A549 (cell line): Measurements from ENCODE around the gene GTF2IRD1. TPM values are rescaled to one million over a fixed set of nuclear protein-coding genes. Genes with fewer than 3 reads are reported as not detected.

Experiments used
- ATAC-seq, 2 experiments: fragments of 200-7000 bp in 1 of 2; fragments of >200 bp in 1 of 2; cut with Nextera tagmentation in 1 of 2; cut with Tn5 transposase in 1 of 2; 3 replicates each; pipeline versions ENCODE4 v1.8.0 to v1.9.1; 2018 to 2020; ENCODE audit warnings: mild to moderate bottlenecking in 1 of 2, moderate library complexity in 1 of 2
- CTCF ChIA-PET: fragments of 300-600 bp; sonication (Branson Sonifier 250); formaldehyde crosslinking; extraction: SDS; loops from one replicate; lab custom pipeline; 2021; ENCODE audit warnings: antibody characterized with exemption, inconsistent platforms; lab: Yijun Ruan, JAX
- POLR2A ChIA-PET: fragments of 350-600 bp; formaldehyde crosslinking; extraction: SDS; loops from one replicate; lab custom pipeline; 2021; ENCODE audit warnings: antibody characterized with exemption, inconsistent platforms; lab: Yijun Ruan, JAX
- DNase-seq, 2 experiments: peaks; one replicate each; pipeline versions ENCODE4 v3.0.0 to v3.0.0-alpha.2; 2011 to 2016; ENCODE audit warnings: low read depth in 1 of 2, low spot score in 1 of 2
- FAIRE-seq: peaks from 2 replicates; lab custom pipeline; 2011; peaks lifted over from hg19 to GRCh38; lab: Jason Lieb, UNC
- H3K27ac ChIP-seq, 2 experiments: fragments of >200 bp; sonication (Bioruptor Twin); formaldehyde crosslinking; 3 replicates each; pipeline ENCODE4 v1.5.1; 2016 to 2017
- H3K4me1 ChIP-seq: fragments of >200 bp; sonication (Bioruptor Twin); formaldehyde crosslinking; 3 replicates; pipeline ENCODE4 v1.6.1; 2016
- H3K4me2 ChIP-seq: fragments of >200 bp; sonication (Bioruptor Twin); formaldehyde crosslinking; 3 replicates; pipeline ENCODE4 v1.6.1; 2016
- H3K4me3 ChIP-seq: fragments of >200 bp; sonication (Bioruptor Twin); formaldehyde crosslinking; 3 replicates; pipeline ENCODE4 v1.5.1; 2016
- H3K9me3 ChIP-seq: fragments of >200 bp; sonication (Bioruptor Twin); formaldehyde crosslinking; 3 replicates; pipeline ENCODE4 v1.6.1; 2016
- CBX2 ChIP-seq: fragments of 200-600 bp; sonication (generic); IDR thresholded peaks from 2 replicates; pipeline ENCODE4 v1.6.1; 2016; ENCODE audit warnings: low read depth, mild to moderate bottlenecking, borderline replicate concordance
- E2F6 ChIP-seq: IDR thresholded peaks from 2 replicates; pipeline ENCODE4 v1.6.1; 2012; ENCODE audit warnings: low read depth, borderline replicate concordance
- FOSL2 ChIP-seq, 2 experiments: fragments of 450-650 bp in 1 of 2; fragments of >200 bp in 1 of 2; sonication (Bioruptor Twin) in 1 of 2; formaldehyde crosslinking; IDR thresholded peaks; 2 replicates each; pipeline versions ENCODE4 v1.5.0 to v1.6.1; 2016 to 2020; ENCODE audit warnings: mild to moderate bottlenecking in 1 of 2, moderate library complexity in 1 of 2
- FOXS1 ChIP-seq: fragments of 250-450 bp; sonication (Bioruptor Pico); IDR thresholded peaks from 2 replicates; pipeline ENCODE4 v1.5.0; 2020; ENCODE audit warnings: mild to moderate bottlenecking, moderate library complexity
- HEYL ChIP-seq: fragments of 250-450 bp; sonication (Bioruptor Pico); IDR thresholded peaks from 2 replicates; pipeline ENCODE4 v1.8.0; 2021; ENCODE audit warnings: mild to moderate bottlenecking, moderate library complexity
- HMGXB4 ChIP-seq: fragments of 250-450 bp; sonication (Bioruptor Pico); IDR thresholded peaks from 2 replicates; pipeline ENCODE4 v1.5.0; 2021; ENCODE audit warnings: mild to moderate bottlenecking, moderate library complexity, borderline replicate concordance
- HOXB5 ChIP-seq: fragments of 250-450 bp; sonication (Bioruptor Pico); IDR thresholded peaks from 2 replicates; pipeline ENCODE4 v1.5.0; 2020; ENCODE audit warnings: mild to moderate bottlenecking, moderate library complexity
- KDM5A ChIP-seq: fragments of 200-600 bp; sonication (generic); IDR thresholded peaks from 2 replicates; pipeline ENCODE4 v1.6.1; 2016; ENCODE audit warnings: antibody characterized with exemption, mild to moderate bottlenecking
- MAFK ChIP-seq: fragments of 450-650 bp; IDR thresholded peaks from 2 replicates; pipeline ENCODE4 v1.6.1; 2014; ENCODE audit not compliant: partially characterized antibody
- NFE2L2 ChIP-seq: fragments of 150-350 bp; conservative IDR thresholded peaks from 2 replicates; pipeline ENCODE4 v1.6.1; 2014; ENCODE audit warnings: low read length
- NR3C1 ChIP-seq: fragments of >200 bp; sonication (Bioruptor Twin); formaldehyde crosslinking; IDR thresholded peaks from 3 replicates; pipeline ENCODE4 v1.6.1; 2017
- RARB ChIP-seq: fragments of 250-450 bp; sonication (Bioruptor Pico); IDR thresholded peaks from 2 replicates; pipeline ENCODE4 v1.8.0; 2021; ENCODE audit warnings: mild to moderate bottlenecking, moderate library complexity
- REST ChIP-seq: fragments of 200-600 bp; sonication (generic); IDR thresholded peaks from 2 replicates; pipeline ENCODE4 v1.6.1; 2016; ENCODE audit warnings: antibody characterized with exemption, mild to moderate bottlenecking, moderate library complexity
- RFX5 ChIP-seq: fragments of 450-650 bp; IDR thresholded peaks from 2 replicates; pipeline ENCODE4 v1.7.1; 2014; ENCODE audit warnings: antibody characterized with exemption, mild to moderate bottlenecking, moderate library complexity
- RNF2 ChIP-seq: fragments of 200-600 bp; sonication (generic); IDR thresholded peaks from 2 replicates; pipeline ENCODE4 v1.6.1; 2016; ENCODE audit warnings: low read depth, mild to moderate bottlenecking, antibody characterized with exemption, moderate library complexity, borderline replicate concordance
- SMC3 ChIP-seq: fragments of >200 bp; sonication (Bioruptor Twin); formaldehyde crosslinking; IDR thresholded peaks from 3 replicates; pipeline ENCODE4 v1.6.1; 2018; ENCODE audit warnings: inconsistent platforms
- SREBF2 ChIP-seq: fragments of 450-650 bp; IDR thresholded peaks from 2 replicates; pipeline ENCODE4 v1.6.1; 2014; ENCODE audit warnings: mild to moderate bottlenecking, moderate library complexity
- TP53 ChIP-seq: fragments of 250-450 bp; sonication (Bioruptor Pico); IDR thresholded peaks from 2 replicates; pipeline ENCODE4 v1.5.0; 2021; ENCODE audit warnings: mild to moderate bottlenecking, moderate library complexity
- USF2 ChIP-seq: fragments of 450-650 bp; IDR thresholded peaks from 2 replicates; pipeline ENCODE4 v1.6.1; 2014; ENCODE audit warnings: antibody characterized with exemption
- ZC3H11A ChIP-seq: fragments of 450-650 bp; IDR thresholded peaks from 2 replicates; pipeline ENCODE4 v1.6.1; 2014; ENCODE audit warnings: antibody characterized with exemption, mild to moderate bottlenecking
- WGBS: methylation state at CpG from one replicate; pipeline ENCODE4 v1.1.6; 2017; ENCODE audit errors: missing lambda C conversion rate; 5-methylcytosine and 5-hydroxymethylcytosine counted together
- polyA plus RNA-seq, 4 experiments: library from polyadenylated mRNA; depleted of rRNA in 3 of 4; stranded (reverse); fragments of >200 nt; fragmentation: RNase III in 1 of 4; extraction: RNeasy Plus Mini Kit Qiagen cat#74134 plus additional on column Dnase treatment in 1 of 4; gene quantifications; 2 replicates in 3 of 4; 3 replicates in 1 of 4; pipeline ENCODE4 v1.2.3, GENCODE V29; 2011 to 2017

The GTF2IRD1 gene
- polyA plus RNA-seq, 2 of the 4 experiments (the other 2 are of a cell fraction), result 19.9 to 20.5 TPM

GRCh38 chr7:74627661-74628411, 174.1 kb downstream of the GTF2IRD1 start:
- no peak for FAIRE-seq
- H3K9me3 ChIP-seq, result no peaks in the 10 kb centered on the region
- TF ChIP-seq USF2, result peak; percentile 63
- no peak for TF ChIP-seq RFX5
- peaks cover 17% of the 10 kb centered on the region for H3K4me1 ChIP-seq
- 64% methylated on average over 12 of the region's 12 CpGs for WGBS
- POLR2A ChIA-PET, result no interaction called here
- DNase-seq, result no peak
- peak in 1 of 2 experiments; percentile 58; a peak in 3 of 6 replicates for ATAC-seq
- CTCF ChIA-PET, result interaction anchor here (0.6 to 1.3 kb wide), 3 partner anchors 9 to 405 kb away, joined by 3 to 7 read pairs (median 3); no protein-coding TSS in a partner anchor
- no peak overlapping the region for H3K4me3 ChIP-seq
- H3K27ac ChIP-seq, result peak overlapping the region in 1 of 2 experiments; percentile 68; a peak in 3 of 6 replicates
- H3K4me2 ChIP-seq, result peak overlapping the region; percentile 17; the same call in 2 of the 3 replicates

GRCh38 chr7:74632505-74632904, 178.8 kb downstream of the GTF2IRD1 start:
- no peak for TF ChIP-seq HMGXB4 (CRISPR knock-in tag)
- no peak for TF ChIP-seq RARB (CRISPR knock-in tag)
- TF ChIP-seq ZC3H11A, result no peak
- TF ChIP-seq KDM5A, result no peak
- no peak for TF ChIP-seq USF2
- no peak for TF ChIP-seq NR3C1
- no peak for TF ChIP-seq TP53 (CRISPR knock-in tag)
- TF ChIP-seq RNF2, result no peak
- no peak for ATAC-seq
- Histone ChIP-seq H3K27ac (no peak overlapping the region), H3K4me3 (no peak overlapping the region), H3K9me3 (no peaks in the 10 kb centered on the region), H3K4me2 (no peak overlapping the region), H3K4me1 (peaks cover 35% of the 10 kb centered on the region)
- FAIRE-seq, result no peak
- CTCF ChIA-PET, result interaction anchor here (0.9 to 1.3 kb wide), 2 partner anchors 25 to 67 kb away, joined by 4 to 5 read pairs; partner anchors contain the start of gene GTF2I
- DNase-seq, result no peak
- POLR2A ChIA-PET, result no interaction called here
- WGBS, result 68% methylated on average over 8 of the region's 8 CpGs

- H3K27ac ChIP-seq, result peak overlapping the region in 1 of 2 experiments; percentile 57; a peak in 2 of 6 replicates
- ChIA-PET CTCF (interaction anchor here (0.9 to 1.3 kb wide), 2 partner anchors 24 to 68 kb away, joined by 4 to 5 read pairs; partner anchors contain the start of gene GTF2I), POLR2A (no interaction called here)
- no peaks in the 10 kb centered on the region for H3K9me3 ChIP-seq
- H3K4me3 ChIP-seq, result no peak overlapping the region
- no peak overlapping the region for H3K4me2 ChIP-seq
- no peak for ATAC-seq
- H3K4me1 ChIP-seq, result peaks cover 26% of the 10 kb centered on the region
- FAIRE-seq, result no peak
- WGBS, result 91% methylated on average over 9 of the region's 9 CpGs
- no peak for DNase-seq
- TF ChIP-seq MAFK (no peak), SREBF2 (no peak), FOSL2 (IDR thresholded peaks at IDR 0.05) (no peak), FOSL2 (CRISPR knock-in tag; IDR thresholded peaks at IDR 0.05) (no peak), SMC3 (no peak), HOXB5 (no peak), FOXS1 (CRISPR knock-in tag) (no peak), RFX5 (no peak), CBX2 (no peak), HEYL (CRISPR knock-in tag) (no peak), REST (no peak), NFE2L2 (no peak), E2F6 (no peak), NR3C1 (no peak), HMGXB4 (CRISPR knock-in tag) (no peak)
These were observed 179.8 kb downstream of the GTF2IRD1 start for GRCh38 chr7:74633451-74633921.
